Sigmoid colon (tissue), 4 donors: ENCODE results near the gene POLK.

Source experiments
- CTCF ChIP-seq, 4 experiments: fragments of 450-650 bp in 3 of 4; fragments of 200-600 bp in 1 of 4; IDR thresholded peaks; one replicate each; pipeline ENCODE4 v1.5.1; 2016 to 2019; ENCODE audit warnings: antibody characterized with exemption in 4 of 4, mild to moderate bottlenecking in 3 of 4, moderate library complexity in 2 of 4
- POLR2A ChIP-seq, 2 donors: fragments of 450-650 bp; IDR thresholded peaks; one replicate each; pipeline ENCODE4 v1.6.1; 2016; ENCODE audit warnings: antibody characterized with exemption in 2 of 2, mild to moderate bottlenecking in 2 of 2, moderate library complexity in 2 of 2
- POLR2AphosphoS5 ChIP-seq, 4 donors: sonication (generic); formaldehyde crosslinking; IDR thresholded peaks; one replicate each; pipeline ENCODE4 v1.6.1; 2017; ENCODE audit warnings: antibody characterized with exemption in 4 of 4

GRCh38 chr5:75522025-75522424 is 10.3 kb downstream of the POLK start:
- no peak for TF ChIP-seq POLR2A (IDR thresholded peaks at IDR 0.05)
- TF ChIP-seq POLR2AphosphoS5 (IDR thresholded peaks at IDR 0.05), result no peak
- TF ChIP-seq CTCF (IDR thresholded peaks at IDR 0.05), result no peak
